Measurements from ENCODE around the gene TOX2. TPM values are rescaled to one million over a fixed set of nuclear protein-coding genes. Genes with fewer than 3 reads are reported as not detected.

Gene TOX2
- total RNA-seq, 1 donor, result 1.1 TPM

- Histone ChIP-seq H3K27ac (ENCODE audit: low read depth, low read length) (no peak overlapping the region), H4K20me1 (ENCODE audit: insufficient read depth, low read length) (no peaks in the 10 kb centered on the region), H3K79me2 (ENCODE audit: insufficient read depth, low read length) (no peaks in the 10 kb centered on the region), H3K4me1 (ENCODE audit: insufficient read depth, low read length) (no peaks in the 10 kb centered on the region), H3K4me2 (ENCODE audit: insufficient read depth, low read length) (no peak overlapping the region), H3K36me3 (ENCODE audit: insufficient read depth, low read length) (no peaks in the 10 kb centered on the region), H3K27me3 (ENCODE audit: insufficient read depth, low read length) (no peaks in the 10 kb centered on the region), H3K4me3 (ENCODE audit: insufficient read depth, low read length) (no peak overlapping the region), H2AFZ (ENCODE audit: low read length) (no peak overlapping the region), H3K9me3 (ENCODE audit: low read depth, low read length) (no peaks in the 10 kb centered on the region)
- no peak for TF ChIP-seq CTCF (IDR thresholded peaks at IDR 0.05; ENCODE audit: extremely low read depth, low read depth, low read length)
- no peak for DNase-seq (ENCODE audit: insufficient read length, low spot score, missing footprints)
Observed at GRCh38 chr20:44054849-44055248, 140.2 kb downstream of the TOX2 start.

- Histone ChIP-seq H3K36me3 (ENCODE audit: insufficient read depth, low read length) (no peaks in the 10 kb centered on the region), H3K27ac (ENCODE audit: low read depth, low read length) (no peak overlapping the region), H3K27me3 (ENCODE audit: insufficient read depth, low read length) (no peaks in the 10 kb centered on the region)
Observed at GRCh38 chr20:44056010-44056698, 141.5 kb downstream of the TOX2 start.

GRCh38 chr20:44057698-44058675 is 143.3 kb downstream of the TOX2 start:
- TF ChIP-seq CTCF (IDR thresholded peaks at IDR 0.05; ENCODE audit: extremely low read depth, low read depth, low read length), result no peak
- no peaks in the 10 kb centered on the region for H3K4me1 ChIP-seq (ENCODE audit: insufficient read depth, low read length)
- no peaks in the 10 kb centered on the region for H3K27me3 ChIP-seq (ENCODE audit: insufficient read depth, low read length)
- no peak overlapping the region for H3K27ac ChIP-seq (ENCODE audit: low read depth, low read length)
- no peaks in the 10 kb centered on the region for H4K20me1 ChIP-seq (ENCODE audit: insufficient read depth, low read length)
- no peak overlapping the region for H3K4me2 ChIP-seq (ENCODE audit: insufficient read depth, low read length)
- no peak overlapping the region for H3K4me3 ChIP-seq (ENCODE audit: insufficient read depth, low read length)
- H3K36me3 ChIP-seq (ENCODE audit: insufficient read depth, low read length), result no peaks in the 10 kb centered on the region
- no peaks in the 10 kb centered on the region for H3K79me2 ChIP-seq (ENCODE audit: insufficient read depth, low read length)
- peak; percentile 41 for DNase-seq (ENCODE audit: insufficient read length, low spot score, missing footprints)
- H2AFZ ChIP-seq (ENCODE audit: low read length), result no peak overlapping the region
- H3K9me3 ChIP-seq (ENCODE audit: low read depth, low read length), result no peaks in the 10 kb centered on the region

More at GRCh38 chr20:44056010-44056698, 141.5 kb downstream of the TOX2 start:
- Histone ChIP-seq H3K9me3 (ENCODE audit: low read depth, low read length) (no peaks in the 10 kb centered on the region), H3K4me3 (ENCODE audit: insufficient read depth, low read length) (no peak overlapping the region), H4K20me1 (ENCODE audit: insufficient read depth, low read length) (no peaks in the 10 kb centered on the region), H3K4me1 (ENCODE audit: insufficient read depth, low read length) (no peaks in the 10 kb centered on the region), H3K79me2 (ENCODE audit: insufficient read depth, low read length) (no peaks in the 10 kb centered on the region), H3K4me2 (ENCODE audit: insufficient read depth, low read length) (no peak overlapping the region), H2AFZ (ENCODE audit: low read length) (no peak overlapping the region)
- TF ChIP-seq CTCF (IDR thresholded peaks at IDR 0.05; ENCODE audit: extremely low read depth, low read depth, low read length), result peak; percentile 56
- DNase-seq (ENCODE audit: insufficient read length, low spot score, missing footprints), result peak; percentile 91
